SW 1271 (cell line): ENCODE measurements around the gene MMP27.
"Not testable (repeated sequence)": the region's sequence is repeated elsewhere in the genome, so short reads cannot be mapped to it uniquely, and the experiment has no call there.

Source experiments
- DNase-seq, 2 experiments: peaks; one replicate each; lab custom pipeline; 2025; lab: John Stamatoyannopoulos, UW

Gene MMP27

DNA sequence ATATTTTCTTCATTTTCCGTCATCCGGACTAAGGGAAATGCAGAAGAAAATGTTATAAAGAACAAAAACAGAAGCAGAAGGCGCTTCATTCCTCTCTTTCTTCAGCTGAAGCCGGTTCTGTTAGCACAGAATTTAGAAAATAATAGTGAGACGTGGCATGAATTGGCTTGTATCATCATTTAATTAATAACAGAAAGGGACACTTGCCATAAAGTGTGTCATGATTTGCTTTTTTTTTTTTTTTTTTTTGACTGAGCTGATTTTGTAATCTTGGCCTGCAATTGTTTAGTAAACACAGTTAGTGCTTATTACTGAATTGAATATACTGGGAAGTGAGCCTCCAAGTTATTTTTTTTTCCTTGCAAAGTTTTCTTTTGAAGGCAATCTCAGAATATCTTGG is at the start of gene MMP27:
TSS of gene MMP27 (minus strand) at position 144 of the 400 bp plus-strand sequence. CDS start at position 89, 55 bp downstream.
- no peak for DNase-seq

GRCh38 chr11:102753267-102753666 is 47.7 kb upstream of the MMP27 start:
- no peak for DNase-seq

GRCh38 chr11:102751673-102752072 is 46.1 kb upstream of the MMP27 start:
- no peak for DNase-seq

- no peak for DNase-seq
These were observed 43.6 kb upstream of the MMP27 start for GRCh38 chr11:102749101-102749722.

- not testable (repeated sequence) for DNase-seq
These were observed 41.4 kb upstream of the MMP27 start for GRCh38 chr11:102746746-102747578.

- DNase-seq = peak in 1 of 2 experiments; percentile 24
These were observed 29.1 kb upstream of the MMP27 start for GRCh38 chr11:102734650-102735049.

DNA sequence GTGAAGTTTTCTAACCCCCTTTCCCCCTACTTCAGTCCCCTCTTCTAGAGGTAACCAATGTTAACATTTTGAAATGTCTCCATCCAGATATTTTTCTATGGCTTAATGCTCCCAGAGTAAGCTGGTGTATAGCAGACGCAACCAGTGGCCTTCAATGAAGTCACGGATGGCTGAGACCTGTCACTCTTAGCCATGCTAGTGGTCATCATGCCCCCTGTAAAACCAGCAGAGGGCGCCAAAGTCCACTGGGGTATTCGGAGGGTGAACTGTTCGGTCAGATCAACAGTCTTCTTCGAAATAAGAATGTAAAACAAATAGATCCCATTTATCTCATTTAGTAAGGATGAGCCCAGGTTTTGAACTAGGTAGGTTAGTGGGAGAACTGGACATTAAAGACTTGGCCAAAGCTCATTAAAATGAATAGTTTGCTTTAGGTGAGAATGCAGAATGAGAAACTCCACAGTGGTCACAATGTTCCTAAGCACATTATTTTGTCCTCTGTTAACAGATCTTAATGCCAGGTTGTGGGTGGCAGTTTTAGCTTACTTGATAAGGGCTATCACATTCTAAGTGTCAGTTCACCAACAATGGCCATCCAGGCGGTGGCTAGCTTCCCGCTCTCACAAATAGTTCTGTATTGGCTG is 27.8 kb upstream of the MMP27 start:
- DNase-seq = peak; percentile 60 to 76

GRCh38 chr11:102730944-102731343 is 25.4 kb upstream of the MMP27 start:
- not testable (repeated sequence) for DNase-seq

- peak in 1 of 2 experiments; percentile 64 for DNase-seq
These were observed 24.6 kb upstream of the MMP27 start for GRCh38 chr11:102729849-102730815.

- DNase-seq = peak; percentile 23 to 85
These were observed 22.3 kb upstream of the MMP27 start for GRCh38 chr11:102727890-102728289.

DNA sequence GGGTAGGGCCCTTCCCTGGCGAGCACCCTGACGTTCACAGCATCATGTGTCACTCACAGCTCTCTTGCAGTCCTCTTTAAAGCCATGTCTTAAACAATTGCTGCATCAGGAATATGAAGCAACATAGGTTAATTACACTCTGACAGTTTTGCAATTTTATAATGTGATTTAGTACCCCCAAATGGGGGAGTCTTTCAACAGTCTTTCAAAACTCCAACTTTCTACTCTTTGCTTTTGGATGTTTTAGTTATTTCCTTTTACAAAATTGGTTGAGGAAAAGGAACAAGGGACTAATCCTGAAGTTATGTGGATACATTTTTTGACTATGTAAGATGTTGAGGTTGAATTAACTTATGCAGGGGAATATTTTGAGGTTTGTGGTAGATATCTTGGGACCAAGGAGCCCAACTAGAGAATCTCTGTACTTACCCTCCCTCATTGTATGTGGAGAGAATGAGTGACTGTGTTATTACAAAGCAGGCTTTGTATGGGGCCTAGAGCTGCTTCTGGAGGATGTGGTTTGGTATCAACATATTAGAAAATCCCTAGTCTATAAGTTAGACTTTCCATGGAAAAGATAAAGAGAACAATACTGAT is 19.4 kb upstream of the MMP27 start, which contains the start of gene MMP8:
TSS of gene MMP8 (minus strand) at position 51 of the 597 bp plus-strand sequence. CDS start 99 bp downstream, outside the sequence.
- no peak for DNase-seq

GRCh38 chr11:102722821-102723220 is 17.3 kb upstream of the MMP27 start:
- no peak for DNase-seq

DNA sequence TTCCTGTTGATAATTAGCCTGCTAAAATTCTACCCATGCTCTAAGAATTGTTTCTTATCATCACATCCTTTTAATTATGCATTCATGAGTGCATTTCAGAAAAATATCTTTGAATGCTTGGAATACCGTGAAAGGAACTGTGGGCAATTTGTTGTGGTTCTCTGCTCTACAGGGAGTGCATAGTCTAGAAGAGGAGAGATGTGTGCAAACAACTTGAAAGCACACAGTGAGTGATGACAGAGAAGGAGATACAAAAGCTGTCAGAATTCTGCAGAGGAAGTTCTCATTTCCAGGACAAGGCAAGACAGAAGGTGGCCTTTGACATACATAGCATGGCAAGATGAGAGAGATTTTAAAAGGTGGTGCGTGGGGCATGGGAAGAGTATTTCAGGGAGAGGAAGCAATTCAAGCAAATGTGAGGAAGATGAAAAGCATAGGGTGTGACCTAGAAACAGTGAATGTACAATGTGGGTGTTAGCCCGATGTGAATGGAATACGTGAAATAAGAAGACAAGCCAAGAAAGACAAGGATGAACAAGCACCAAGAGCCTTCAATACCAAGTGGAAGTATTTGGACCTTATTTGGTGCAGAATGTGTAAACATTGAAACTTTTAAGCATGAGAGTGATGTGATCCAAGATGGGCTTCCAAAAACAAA is 14.2 kb upstream of the MMP27 start:
- DNase-seq = no peak

- DNase-seq = no peak
These were observed 11.7 kb upstream of the MMP27 start for GRCh38 chr11:102717280-102717679.

GRCh38 chr11:102716527-102716926 is 11.0 kb upstream of the MMP27 start:
- no peak for DNase-seq

GRCh38 chr11:102712137-102712536 is 6.6 kb upstream of the MMP27 start:
- DNase-seq = no peak

DNA sequence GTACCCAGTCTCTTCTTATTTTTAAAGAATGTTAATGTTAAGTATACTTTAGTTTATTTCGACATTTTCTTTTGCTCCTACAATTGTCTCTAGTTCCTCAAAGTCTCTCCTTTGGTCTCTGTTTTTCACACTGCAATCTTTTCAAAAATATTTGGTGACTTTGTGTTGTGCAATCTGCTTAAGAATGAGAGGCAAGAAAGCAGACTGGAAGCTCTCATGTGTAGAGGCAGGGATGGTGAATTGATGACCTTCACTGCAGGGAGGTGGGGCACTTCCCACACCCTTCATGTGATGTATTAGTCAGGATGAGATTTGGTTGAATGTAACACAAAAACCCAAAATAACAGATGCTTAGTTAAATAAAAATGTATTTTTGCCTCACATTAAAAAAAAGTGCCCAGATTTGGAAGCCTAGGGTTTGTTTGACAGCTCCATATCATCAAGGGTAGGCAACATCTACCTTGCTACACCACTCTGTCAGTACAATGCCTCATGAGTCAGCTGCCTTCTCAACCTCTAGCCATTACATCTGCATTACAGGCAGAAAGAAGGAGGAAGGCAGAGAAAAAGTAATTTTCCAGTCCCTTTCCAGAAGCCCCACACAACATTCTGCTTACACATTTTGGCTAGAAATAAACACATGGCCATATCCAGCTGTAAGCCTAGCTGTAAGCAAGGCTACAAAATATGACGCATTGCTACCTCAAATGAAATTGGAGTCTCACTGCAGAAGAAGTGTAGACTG is 3.8 kb upstream of the MMP27 start:
- DNase-seq = no peak

GRCh38 chr11:102708654-102709053 is 3.1 kb upstream of the MMP27 start:
- DNase-seq = no peak

DNA sequence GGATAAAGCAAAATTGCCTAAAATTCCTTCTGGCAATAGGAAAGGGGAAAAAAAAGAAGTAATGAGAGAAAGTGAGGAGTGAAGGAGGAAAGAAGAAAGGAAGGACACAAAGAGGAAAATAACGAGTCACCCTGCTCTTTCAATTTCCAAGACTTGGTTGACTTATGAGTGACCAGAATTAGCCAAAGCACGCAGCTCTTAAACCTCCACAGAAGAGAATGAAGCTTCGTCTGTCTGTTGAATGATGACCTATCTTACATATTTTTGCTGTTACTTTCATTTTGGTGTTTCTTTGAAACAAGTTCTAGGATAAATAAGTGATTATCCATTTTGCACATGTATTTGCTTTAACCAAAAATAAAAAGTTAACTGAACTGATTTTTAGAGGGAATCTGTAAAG is 728 bp downstream of the MMP27 start:
- DNase-seq = no peak
